GM23338 (cell line): ENCODE data around the gene FHOD1. TPM values are rescaled to one million over a fixed set of nuclear protein-coding genes. Genes with fewer than 3 reads are reported as not detected.

ENCODE experiments used
- ATAC-seq: fragments of 200-7000 bp; cut with Tn5 transposase; 3 replicates; pipeline ENCODE4 v1.9.1; 2020
- DNase-seq: peaks from one replicate; pipeline ENCODE4 v3.0.0-alpha.2; 2015; ENCODE audit warnings: low spot score
- H2AFZ ChIP-seq: fragments of 200-600 bp; sonication (generic); 2 replicates; pipeline ENCODE4 v1.8.0; 2016; ENCODE audit warnings: antibody characterized with exemption, mild to moderate bottlenecking, moderate library complexity
- H3F3A ChIP-seq: fragments of 200-600 bp; sonication (generic); replicated peaks from 2 replicates; pipeline ENCODE4 v1.8.0; 2017; ENCODE audit warnings: antibody characterized with exemption, mixed run types, low read depth
- H3K27ac ChIP-seq: fragments of 200-600 bp; sonication (generic); 2 replicates; pipeline ENCODE4 v1.6.1; 2016; ENCODE audit warnings: low read depth
- H3K27me3 ChIP-seq: fragments of 200-600 bp; sonication (generic); 2 replicates; pipeline ENCODE4 v1.8.0; 2016; ENCODE audit warnings: mild to moderate bottlenecking, mixed run types, moderate library complexity; ENCODE audit not compliant: insufficient read depth
- H3K36me3 ChIP-seq: fragments of 200-600 bp; sonication (generic); 2 replicates; pipeline ENCODE4 v1.8.0; 2016; ENCODE audit warnings: mild to moderate bottlenecking; ENCODE audit not compliant: insufficient read depth
- H3K4me1 ChIP-seq: fragments of 200-600 bp; sonication (generic); 2 replicates; pipeline ENCODE4 v1.8.0; 2016; ENCODE audit warnings: mild to moderate bottlenecking, moderate library complexity; ENCODE audit not compliant: insufficient read depth
- H3K4me2 ChIP-seq: fragments of 200-600 bp; sonication (generic); 2 replicates; pipeline ENCODE4 v1.7.1; 2017; ENCODE audit warnings: mixed run types
- H3K4me3 ChIP-seq: fragments of 200-600 bp; sonication (generic); 2 replicates; pipeline ENCODE4 v1.6.1; 2016; ENCODE audit warnings: mixed run types
- H3K79me2 ChIP-seq: fragments of 200-600 bp; sonication (generic); replicated peaks from 2 replicates; pipeline ENCODE4 v1.8.0; 2017; ENCODE audit warnings: mild to moderate bottlenecking; ENCODE audit not compliant: insufficient read depth
- H3K9me2 ChIP-seq: fragments of 200-600 bp; sonication (generic); 2 replicates; pipeline ENCODE4 v1.8.0; 2017; ENCODE audit not compliant: insufficient read depth
- H4K20me1 ChIP-seq: fragments of 200-600 bp; sonication (generic); replicated peaks from 2 replicates; pipeline ENCODE4 v1.8.0; 2017; ENCODE audit warnings: mild to moderate bottlenecking; ENCODE audit not compliant: insufficient read depth
- H3K27ac Mint-ChIP-seq: 2 replicates; pipeline ENCODE4 v1.8.0; 2020; ENCODE audit warnings: inconsistent platforms, mild to moderate bottlenecking, moderate library complexity, mixed read lengths
- H3K27me3 Mint-ChIP-seq: 3 replicates; pipeline ENCODE4 v1.8.0; 2022; ENCODE audit warnings: low read depth, mild to moderate bottlenecking, moderate library complexity, mixed read lengths, inconsistent platforms; ENCODE audit not compliant: insufficient read depth, poor library complexity
- H3K36me3 Mint-ChIP-seq: 3 replicates; pipeline ENCODE4 v1.8.0; 2021; ENCODE audit warnings: low read depth, mild to moderate bottlenecking, inconsistent platforms, moderate library complexity, mixed read lengths
- H3K4me1 Mint-ChIP-seq: 3 replicates; pipeline ENCODE4 v1.8.0; 2020; ENCODE audit warnings: mild to moderate bottlenecking, inconsistent platforms, mixed read lengths
- H3K4me3 Mint-ChIP-seq: 3 replicates; pipeline ENCODE4 v1.8.0; 2021; ENCODE audit warnings: moderate library complexity, mild to moderate bottlenecking, inconsistent platforms, mixed read lengths
- H3K9me3 Mint-ChIP-seq: 3 replicates; pipeline ENCODE4 v1.8.0; 2020; ENCODE audit warnings: moderate library complexity, mild to moderate bottlenecking, inconsistent platforms, mixed read lengths
- CREB1 ChIP-seq: fragments of 250-450 bp; sonication (Bioruptor Pico); IDR thresholded peaks from 2 replicates; pipeline ENCODE4 v1.5.0; 2020; ENCODE audit warnings: low read depth, mild to moderate bottlenecking, moderate library complexity
- EZH2 ChIP-seq: fragments of 200-600 bp; sonication (generic); IDR thresholded peaks from one replicate; pipeline ENCODE4 v1.8.0; 2017; ENCODE audit warnings: antibody characterized with exemption, mild to moderate bottlenecking, low read depth; ENCODE audit not compliant: unreplicated experiment
- EZH2phosphoT487 ChIP-seq: fragments of 200-600 bp; sonication (generic); IDR thresholded peaks from one replicate; pipeline ENCODE4 v1.8.1; 2018; ENCODE audit warnings: antibody characterized with exemption; ENCODE audit not compliant: unreplicated experiment
- JUNB ChIP-seq: IDR thresholded peaks from one replicate; pipeline ENCODE4 v1.6.1; 2016; ENCODE audit warnings: antibody characterized with exemption; ENCODE audit not compliant: unreplicated experiment
- NANOG ChIP-seq: IDR thresholded peaks from 2 replicates; pipeline ENCODE4 v1.6.1; 2016; ENCODE audit warnings: antibody characterized with exemption, borderline replicate concordance
- POLR2AphosphoS5 ChIP-seq: IDR thresholded peaks from 2 replicates; pipeline ENCODE4 v1.6.1; 2016; ENCODE audit warnings: antibody characterized with exemption, low read depth
- STAT1 ChIP-seq: IDR thresholded peaks from one replicate; pipeline ENCODE4 v1.6.1; 2016; ENCODE audit warnings: antibody characterized with exemption; ENCODE audit not compliant: unreplicated experiment
- ZNF114 ChIP-seq: fragments of 250-450 bp; sonication (Bioruptor Pico); IDR thresholded peaks from 2 replicates; pipeline ENCODE4 v1.5.0; 2020; ENCODE audit warnings: mild to moderate bottlenecking, moderate library complexity
- ZNF331 ChIP-seq: fragments of 250-450 bp; sonication (Bioruptor Pico); IDR thresholded peaks from 2 replicates; pipeline ENCODE4 v1.5.0; 2020; ENCODE audit warnings: low read depth, mild to moderate bottlenecking, moderate library complexity
- polyA plus RNA-seq: library from polyadenylated mRNA; unstranded; fragments of >200 nt; fragmentation: Nextera tagmentation; extraction: Ambion mirVana; gene quantifications from 2 replicates; pipeline ENCODE4 v1.2.1, GENCODE V29; 2016
- total RNA-seq: library from RNA; depleted of rRNA; stranded (reverse); fragments of >200 nt; shearing (Covaris generic); gene quantifications from 2 replicates; pipeline ENCODE4 v1.2.3, GENCODE V29; 2014
- TF ChIP-seq, protein P1 (sequence below): IDR thresholded peaks from 2 replicates; pipeline ENCODE4 v1.6.1; 2016; ENCODE audit warnings: antibody characterized with exemption
- TF ChIP-seq, protein P2 (sequence below): IDR thresholded peaks from one replicate; pipeline ENCODE4 v1.6.1; 2018; ENCODE audit warnings: antibody characterized with exemption; ENCODE audit not compliant: unreplicated experiment
- TF ChIP-seq, protein P3 (sequence below), 2 experiments: fragments of 200-600 bp in 1 of 2; sonication (generic) in 1 of 2; conservative IDR thresholded peaks; 2 replicates each; pipeline versions ENCODE4 v1.5.1 to v1.6.1; 2016 to 2017; ENCODE audit warnings: antibody characterized with exemption in 2 of 2, low read depth in 2 of 2, mild to moderate bottlenecking in 2 of 2, moderate library complexity in 1 of 2
- TF ChIP-seq, protein P4 (sequence below): fragments of 250-450 bp; sonication (Bioruptor Pico); IDR thresholded peaks from 2 replicates; pipeline ENCODE4 v1.5.0; 2020; ENCODE audit warnings: mild to moderate bottlenecking, moderate library complexity

FHOD1 gene
- total and polyA plus RNA-seq, 2 experiments from 2014 or later: 26.2 to 52.7 TPM

DNA sequence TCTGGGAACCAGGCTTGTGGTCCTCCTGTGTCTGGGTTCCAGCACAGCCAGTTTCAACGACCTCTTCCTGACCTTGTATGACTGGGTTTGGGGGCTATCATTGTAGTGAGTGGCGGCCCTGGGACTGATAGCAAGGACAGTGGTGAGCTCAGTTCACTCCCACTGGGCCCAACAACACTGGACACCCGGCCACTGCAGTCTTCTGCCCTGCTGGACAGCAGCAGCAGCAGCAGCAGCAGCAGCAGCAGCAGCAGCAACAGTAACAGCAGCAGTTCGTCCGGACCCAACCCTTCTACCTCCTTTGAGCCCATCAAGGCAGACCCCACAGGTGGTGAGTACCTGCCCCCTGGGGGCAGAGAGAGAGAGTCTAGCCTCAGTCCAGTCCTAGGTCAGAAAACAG is 51.6 kb downstream of the FHOD1 start:
- Histone ChIP-seq H2AFZ (no peak overlapping the region), H3K27me3 (no peaks in the 10 kb centered on the region), H3K79me2 (peaks cover 21% of the 10 kb centered on the region), H4K20me1 (peaks cover 22% of the 10 kb centered on the region), H3K4me2 (no peak overlapping the region), H3K4me3 (no peak overlapping the region), H3K9me2 (no peaks in the 10 kb centered on the region), H3F3A (peaks cover 23% of the 10 kb centered on the region; the same call in 1 of the 2 replicates), H3K4me1 (peaks cover 16% of the 10 kb centered on the region), H3K27ac (no peak overlapping the region), H3K36me3 (peaks cover 20% of the 10 kb centered on the region; the same call in 1 of the 2 replicates)
- Mint-ChIP-seq H3K4me3 (peak overlapping the region; percentile 10; the same call in 1 of the 3 replicates), H3K27ac (no peak overlapping the region), H3K27me3 (peaks cover 18% of the 10 kb centered on the region), H3K4me1 (peaks cover 24% of the 10 kb centered on the region), H3K9me3 (no peaks in the 10 kb centered on the region), H3K36me3 (peaks cover 52% of the 10 kb centered on the region)
- no peak for TF ChIP-seq STAT1
- TF ChIP-seq CREB1 (CRISPR knock-in tag): no peak
- no peak for TF ChIP-seq EZH2
- no peak for TF ChIP-seq EZH2phosphoT487
- TF ChIP-seq, protein P1, sequence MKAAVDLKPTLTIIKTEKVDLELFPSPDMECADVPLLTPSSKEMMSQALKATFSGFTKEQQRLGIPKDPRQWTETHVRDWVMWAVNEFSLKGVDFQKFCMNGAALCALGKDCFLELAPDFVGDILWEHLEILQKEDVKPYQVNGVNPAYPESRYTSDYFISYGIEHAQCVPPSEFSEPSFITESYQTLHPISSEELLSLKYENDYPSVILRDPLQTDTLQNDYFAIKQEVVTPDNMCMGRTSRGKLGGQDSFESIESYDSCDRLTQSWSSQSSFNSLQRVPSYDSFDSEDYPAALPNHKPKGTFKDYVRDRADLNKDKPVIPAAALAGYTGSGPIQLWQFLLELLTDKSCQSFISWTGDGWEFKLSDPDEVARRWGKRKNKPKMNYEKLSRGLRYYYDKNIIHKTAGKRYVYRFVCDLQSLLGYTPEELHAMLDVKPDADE: no peak
- TF ChIP-seq, protein P2, sequence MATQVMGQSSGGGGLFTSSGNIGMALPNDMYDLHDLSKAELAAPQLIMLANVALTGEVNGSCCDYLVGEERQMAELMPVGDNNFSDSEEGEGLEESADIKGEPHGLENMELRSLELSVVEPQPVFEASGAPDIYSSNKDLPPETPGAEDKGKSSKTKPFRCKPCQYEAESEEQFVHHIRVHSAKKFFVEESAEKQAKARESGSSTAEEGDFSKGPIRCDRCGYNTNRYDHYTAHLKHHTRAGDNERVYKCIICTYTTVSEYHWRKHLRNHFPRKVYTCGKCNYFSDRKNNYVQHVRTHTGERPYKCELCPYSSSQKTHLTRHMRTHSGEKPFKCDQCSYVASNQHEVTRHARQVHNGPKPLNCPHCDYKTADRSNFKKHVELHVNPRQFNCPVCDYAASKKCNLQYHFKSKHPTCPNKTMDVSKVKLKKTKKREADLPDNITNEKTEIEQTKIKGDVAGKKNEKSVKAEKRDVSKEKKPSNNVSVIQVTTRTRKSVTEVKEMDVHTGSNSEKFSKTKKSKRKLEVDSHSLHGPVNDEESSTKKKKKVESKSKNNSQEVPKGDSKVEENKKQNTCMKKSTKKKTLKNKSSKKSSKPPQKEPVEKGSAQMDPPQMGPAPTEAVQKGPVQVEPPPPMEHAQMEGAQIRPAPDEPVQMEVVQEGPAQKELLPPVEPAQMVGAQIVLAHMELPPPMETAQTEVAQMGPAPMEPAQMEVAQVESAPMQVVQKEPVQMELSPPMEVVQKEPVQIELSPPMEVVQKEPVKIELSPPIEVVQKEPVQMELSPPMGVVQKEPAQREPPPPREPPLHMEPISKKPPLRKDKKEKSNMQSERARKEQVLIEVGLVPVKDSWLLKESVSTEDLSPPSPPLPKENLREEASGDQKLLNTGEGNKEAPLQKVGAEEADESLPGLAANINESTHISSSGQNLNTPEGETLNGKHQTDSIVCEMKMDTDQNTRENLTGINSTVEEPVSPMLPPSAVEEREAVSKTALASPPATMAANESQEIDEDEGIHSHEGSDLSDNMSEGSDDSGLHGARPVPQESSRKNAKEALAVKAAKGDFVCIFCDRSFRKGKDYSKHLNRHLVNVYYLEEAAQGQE: no peak
- TF ChIP-seq, protein P3, sequence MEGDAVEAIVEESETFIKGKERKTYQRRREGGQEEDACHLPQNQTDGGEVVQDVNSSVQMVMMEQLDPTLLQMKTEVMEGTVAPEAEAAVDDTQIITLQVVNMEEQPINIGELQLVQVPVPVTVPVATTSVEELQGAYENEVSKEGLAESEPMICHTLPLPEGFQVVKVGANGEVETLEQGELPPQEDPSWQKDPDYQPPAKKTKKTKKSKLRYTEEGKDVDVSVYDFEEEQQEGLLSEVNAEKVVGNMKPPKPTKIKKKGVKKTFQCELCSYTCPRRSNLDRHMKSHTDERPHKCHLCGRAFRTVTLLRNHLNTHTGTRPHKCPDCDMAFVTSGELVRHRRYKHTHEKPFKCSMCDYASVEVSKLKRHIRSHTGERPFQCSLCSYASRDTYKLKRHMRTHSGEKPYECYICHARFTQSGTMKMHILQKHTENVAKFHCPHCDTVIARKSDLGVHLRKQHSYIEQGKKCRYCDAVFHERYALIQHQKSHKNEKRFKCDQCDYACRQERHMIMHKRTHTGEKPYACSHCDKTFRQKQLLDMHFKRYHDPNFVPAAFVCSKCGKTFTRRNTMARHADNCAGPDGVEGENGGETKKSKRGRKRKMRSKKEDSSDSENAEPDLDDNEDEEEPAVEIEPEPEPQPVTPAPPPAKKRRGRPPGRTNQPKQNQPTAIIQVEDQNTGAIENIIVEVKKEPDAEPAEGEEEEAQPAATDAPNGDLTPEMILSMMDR (conservative IDR thresholded peaks at IDR 0.05; ENCODE audit: low read depth in 2 of 2): no peak
- no peak for TF ChIP-seq POLR2AphosphoS5
- no peak for TF ChIP-seq ZNF114 (CRISPR knock-in tag)
- no peak for TF ChIP-seq JUNB
- TF ChIP-seq ZNF331 (CRISPR knock-in tag): no peak
- TF ChIP-seq, protein P4, sequence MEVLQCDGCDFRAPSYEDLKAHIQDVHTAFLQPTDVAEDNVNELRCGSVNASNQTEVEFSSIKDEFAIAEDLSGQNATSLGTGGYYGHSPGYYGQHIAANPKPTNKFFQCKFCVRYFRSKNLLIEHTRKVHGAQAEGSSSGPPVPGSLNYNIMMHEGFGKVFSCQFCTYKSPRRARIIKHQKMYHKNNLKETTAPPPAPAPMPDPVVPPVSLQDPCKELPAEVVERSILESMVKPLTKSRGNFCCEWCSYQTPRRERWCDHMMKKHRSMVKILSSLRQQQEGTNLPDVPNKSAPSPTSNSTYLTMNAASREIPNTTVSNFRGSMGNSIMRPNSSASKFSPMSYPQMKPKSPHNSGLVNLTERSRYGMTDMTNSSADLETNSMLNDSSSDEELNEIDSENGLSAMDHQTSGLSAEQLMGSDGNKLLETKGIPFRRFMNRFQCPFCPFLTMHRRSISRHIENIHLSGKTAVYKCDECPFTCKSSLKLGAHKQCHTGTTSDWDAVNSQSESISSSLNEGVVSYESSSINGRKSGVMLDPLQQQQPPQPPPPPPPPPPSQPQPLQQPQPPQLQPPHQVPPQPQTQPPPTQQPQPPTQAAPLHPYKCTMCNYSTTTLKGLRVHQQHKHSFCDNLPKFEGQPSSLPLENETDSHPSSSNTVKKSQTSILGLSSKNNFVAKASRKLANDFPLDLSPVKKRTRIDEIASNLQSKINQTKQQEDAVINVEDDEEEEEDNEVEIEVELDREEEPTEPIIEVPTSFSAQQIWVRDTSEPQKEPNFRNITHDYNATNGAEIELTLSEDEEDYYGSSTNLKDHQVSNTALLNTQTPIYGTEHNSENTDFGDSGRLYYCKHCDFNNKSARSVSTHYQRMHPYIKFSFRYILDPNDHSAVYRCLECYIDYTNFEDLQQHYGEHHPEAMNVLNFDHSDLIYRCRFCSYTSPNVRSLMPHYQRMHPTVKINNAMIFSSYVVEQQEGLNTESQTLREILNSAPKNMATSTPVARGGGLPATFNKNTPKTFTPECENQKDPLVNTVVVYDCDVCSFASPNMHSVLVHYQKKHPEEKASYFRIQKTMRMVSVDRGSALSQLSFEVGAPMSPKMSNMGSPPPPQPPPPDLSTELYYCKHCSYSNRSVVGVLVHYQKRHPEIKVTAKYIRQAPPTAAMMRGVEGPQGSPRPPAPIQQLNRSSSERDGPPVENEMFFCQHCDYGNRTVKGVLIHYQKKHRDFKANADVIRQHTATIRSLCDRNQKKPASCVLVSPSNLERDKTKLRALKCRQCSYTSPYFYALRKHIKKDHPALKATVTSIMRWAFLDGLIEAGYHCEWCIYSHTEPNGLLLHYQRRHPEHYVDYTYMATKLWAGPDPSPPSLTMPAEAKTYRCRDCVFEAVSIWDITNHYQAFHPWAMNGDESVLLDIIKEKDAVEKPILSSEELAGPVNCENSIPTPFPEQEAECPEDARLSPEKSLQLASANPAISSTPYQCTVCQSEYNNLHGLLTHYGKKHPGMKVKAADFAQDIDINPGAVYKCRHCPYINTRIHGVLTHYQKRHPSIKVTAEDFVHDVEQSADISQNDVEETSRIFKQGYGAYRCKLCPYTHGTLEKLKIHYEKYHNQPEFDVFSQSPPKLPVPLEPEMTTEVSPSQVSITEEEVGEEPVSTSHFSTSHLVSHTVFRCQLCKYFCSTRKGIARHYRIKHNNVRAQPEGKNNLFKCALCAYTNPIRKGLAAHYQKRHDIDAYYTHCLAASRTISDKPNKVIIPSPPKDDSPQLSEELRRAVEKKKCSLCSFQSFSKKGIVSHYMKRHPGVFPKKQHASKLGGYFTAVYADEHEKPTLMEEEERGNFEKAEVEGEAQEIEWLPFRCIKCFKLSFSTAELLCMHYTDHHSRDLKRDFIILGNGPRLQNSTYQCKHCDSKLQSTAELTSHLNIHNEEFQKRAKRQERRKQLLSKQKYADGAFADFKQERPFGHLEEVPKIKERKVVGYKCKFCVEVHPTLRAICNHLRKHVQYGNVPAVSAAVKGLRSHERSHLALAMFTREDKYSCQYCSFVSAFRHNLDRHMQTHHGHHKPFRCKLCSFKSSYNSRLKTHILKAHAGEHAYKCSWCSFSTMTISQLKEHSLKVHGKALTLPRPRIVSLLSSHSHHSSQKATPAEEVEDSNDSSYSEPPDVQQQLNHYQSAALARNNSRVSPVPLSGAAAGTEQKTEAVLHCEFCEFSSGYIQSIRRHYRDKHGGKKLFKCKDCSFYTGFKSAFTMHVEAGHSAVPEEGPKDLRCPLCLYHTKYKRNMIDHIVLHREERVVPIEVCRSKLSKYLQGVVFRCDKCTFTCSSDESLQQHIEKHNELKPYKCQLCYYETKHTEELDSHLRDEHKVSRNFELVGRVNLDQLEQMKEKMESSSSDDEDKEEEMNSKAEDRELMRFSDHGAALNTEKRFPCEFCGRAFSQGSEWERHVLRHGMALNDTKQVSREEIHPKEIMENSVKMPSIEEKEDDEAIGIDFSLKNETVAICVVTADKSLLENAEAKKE (CRISPR knock-in tag): no peak
- no peak for TF ChIP-seq NANOG
- ATAC-seq: no peak
- DNase-seq: no peak
